GM21360 (cell line): Measurements from ENCODE around the gene ALOX12.

Experiments used
- ATAC-seq: cut with Tn5 transposase; IDR thresholded peaks from one replicate; pipeline ENCODE4 v1.9.1; 2021; ENCODE audit warnings: mild to moderate bottlenecking, moderate library complexity; ENCODE audit not compliant: unreplicated experiment

Gene ALOX12

DNA sequence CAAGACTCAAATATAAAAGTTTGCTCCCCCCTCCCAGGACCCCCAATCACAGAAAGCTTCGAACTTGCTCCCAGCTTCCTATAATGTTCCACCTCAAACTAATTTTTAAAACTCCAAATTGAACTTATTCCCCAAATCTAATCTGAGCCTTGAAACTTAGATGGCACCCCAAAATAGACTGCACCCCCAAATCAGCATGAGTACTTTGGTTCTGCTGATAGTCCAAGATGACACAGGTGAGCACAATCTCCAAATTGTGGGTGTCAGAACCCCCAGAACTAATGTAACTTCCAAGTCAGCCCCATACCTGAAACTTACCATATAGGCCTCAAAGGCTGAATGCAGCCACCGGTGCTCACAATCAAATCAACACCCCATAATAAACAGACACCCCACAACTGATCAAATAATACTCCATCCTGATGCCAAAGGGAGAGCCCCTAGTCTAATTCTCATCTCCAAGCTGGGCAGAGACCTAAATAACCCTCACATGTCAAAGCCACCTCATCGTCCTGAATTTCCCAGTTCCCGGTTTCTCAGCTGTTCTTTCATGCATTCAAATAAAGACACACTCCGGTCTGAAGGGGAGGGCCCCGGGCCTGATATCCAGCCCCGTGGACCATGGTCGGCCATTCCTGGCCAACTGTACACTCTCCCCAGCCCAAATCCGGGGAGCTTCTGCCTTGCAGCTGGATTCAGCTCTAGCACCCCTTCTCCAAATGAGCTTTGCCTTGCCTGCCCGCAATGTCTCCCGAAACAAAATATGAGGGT, 25.2 kb downstream of the ALOX12 start:
- no peak for ATAC-seq

DNA sequence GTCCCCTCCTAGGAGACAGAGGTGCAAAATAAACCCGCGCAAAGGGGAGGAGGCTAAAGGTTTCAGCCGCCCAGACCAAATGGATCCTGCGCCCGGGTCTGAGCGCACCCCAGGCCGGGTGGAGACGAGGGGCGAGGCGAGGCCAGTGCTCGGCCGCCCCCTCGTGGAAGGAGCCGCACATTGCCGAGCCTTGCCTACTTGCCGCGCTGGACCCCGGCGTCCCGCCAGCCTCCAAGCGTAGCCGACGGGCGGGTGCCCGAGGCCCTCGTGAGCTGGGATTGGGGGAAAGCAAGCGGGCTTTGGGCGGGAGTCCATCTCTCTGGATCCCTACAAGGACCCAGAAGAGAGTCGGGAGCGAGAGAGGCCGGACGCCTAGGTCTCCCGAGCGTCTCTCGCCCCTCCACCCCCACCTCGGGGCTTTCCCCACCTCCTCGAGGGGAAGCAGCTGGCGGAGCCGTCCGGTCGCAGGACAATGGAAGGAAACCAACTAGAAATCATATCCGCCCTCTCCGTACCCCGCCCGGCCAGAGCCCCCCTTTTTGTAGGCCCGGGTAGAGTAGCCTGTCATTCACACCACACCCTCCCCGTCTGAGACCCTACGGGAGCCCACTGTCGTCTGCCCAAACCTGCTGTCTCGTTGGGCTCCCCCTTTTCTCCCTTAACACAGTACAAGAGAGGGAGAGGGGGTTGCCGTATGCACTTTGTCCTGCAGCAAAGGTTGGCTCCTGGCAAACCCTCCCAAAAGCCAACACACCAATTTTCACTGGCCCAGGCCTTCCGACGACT, 26.3 kb downstream of the ALOX12 start:
- peak; percentile 69 for ATAC-seq

DNA sequence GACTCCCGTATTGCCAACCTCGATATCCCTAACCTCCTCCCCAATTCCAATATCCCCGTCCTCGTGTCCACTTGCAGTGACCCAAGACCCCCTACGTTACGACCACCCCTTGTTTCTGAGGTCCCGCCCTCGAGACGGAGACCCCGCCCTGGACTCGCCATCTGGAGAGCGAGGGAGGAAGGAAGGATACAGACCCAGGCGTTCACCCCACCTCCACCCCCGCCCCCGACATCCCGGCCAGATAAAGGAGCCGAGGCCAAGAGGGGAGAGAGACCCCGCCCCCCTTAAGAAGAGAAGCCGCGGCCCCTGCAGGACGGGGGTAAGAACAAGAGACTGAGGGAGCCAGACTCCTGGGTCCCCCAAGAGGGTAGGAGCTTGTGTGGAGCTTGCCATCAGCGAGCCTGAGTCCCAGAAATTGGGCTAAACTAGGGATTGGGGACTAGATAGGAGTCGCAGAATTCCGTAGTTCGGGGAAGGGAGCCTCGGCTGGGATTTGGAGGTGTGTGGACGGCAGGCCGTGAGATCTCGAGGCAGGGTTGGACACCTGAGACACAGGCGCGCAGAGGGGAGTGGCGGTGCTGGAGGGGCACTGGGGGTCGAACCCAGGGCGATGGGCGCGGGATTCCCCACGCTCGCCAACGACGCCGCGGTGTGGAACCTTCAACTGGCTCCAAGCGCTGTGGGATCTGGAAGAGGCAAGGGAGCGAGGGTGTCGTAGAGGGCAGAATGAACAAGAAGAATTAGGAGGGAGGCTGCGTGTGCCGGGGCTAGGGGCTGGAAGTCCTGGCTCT, 27.1 kb downstream of the ALOX12 start, which contains the start of gene BCL6B:
Gene BCL6B, plus strand, starts transcription at position 270 of the 791 bp plus-strand sequence. CDS start 622 bp downstream, outside the sequence.
- ATAC-seq: no peak

DNA sequence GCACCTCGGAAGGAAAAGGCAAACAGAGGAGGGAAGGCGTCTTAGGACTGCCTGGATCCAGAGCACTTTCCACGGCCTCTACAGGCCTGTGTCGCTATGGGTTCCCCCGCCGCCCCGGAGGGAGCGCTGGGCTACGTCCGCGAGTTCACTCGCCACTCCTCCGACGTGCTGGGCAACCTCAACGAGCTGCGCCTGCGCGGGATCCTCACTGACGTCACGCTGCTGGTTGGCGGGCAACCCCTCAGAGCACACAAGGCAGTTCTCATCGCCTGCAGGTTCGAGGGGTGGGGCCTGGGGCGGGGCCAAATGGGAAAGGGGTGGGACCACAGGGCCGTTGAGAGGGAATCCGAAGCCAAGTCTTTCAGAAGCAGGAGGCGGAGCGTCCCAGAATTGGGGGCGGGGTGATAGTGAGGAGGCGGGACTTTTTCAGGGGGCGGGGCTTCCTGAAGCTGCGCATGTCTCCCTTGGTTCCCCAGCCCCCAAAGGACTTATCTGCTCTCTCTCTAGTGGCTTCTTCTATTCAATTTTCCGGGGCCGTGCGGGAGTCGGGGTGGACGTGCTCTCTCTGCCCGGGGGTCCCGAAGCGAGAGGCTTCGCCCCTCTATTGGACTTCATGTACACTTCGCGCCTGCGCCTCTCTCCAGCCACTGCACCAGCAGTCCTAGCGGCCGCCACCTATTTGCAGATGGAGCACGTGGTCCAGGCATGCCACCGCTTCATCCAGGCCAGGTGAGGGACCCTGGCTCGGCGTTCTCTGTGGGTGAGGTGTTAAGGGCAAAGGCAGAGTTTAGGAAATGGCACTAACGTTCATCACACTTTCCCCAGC, 27.9 kb downstream of the ALOX12 start:
- ATAC-seq: no peak

DNA sequence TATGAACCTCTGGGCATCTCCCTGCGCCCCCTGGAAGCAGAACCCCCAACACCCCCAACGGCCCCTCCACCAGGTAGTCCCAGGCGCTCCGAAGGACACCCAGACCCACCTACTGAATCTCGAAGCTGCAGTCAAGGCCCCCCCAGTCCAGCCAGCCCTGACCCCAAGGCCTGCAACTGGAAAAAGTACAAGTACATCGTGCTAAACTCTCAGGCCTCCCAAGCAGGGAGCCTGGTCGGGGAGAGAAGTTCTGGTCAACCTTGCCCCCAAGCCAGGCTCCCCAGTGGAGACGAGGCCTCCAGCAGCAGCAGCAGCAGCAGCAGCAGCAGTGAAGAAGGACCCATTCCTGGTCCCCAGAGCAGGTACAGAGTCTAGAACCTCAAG, 28.5 kb downstream of the ALOX12 start:
- no peak for ATAC-seq

DNA sequence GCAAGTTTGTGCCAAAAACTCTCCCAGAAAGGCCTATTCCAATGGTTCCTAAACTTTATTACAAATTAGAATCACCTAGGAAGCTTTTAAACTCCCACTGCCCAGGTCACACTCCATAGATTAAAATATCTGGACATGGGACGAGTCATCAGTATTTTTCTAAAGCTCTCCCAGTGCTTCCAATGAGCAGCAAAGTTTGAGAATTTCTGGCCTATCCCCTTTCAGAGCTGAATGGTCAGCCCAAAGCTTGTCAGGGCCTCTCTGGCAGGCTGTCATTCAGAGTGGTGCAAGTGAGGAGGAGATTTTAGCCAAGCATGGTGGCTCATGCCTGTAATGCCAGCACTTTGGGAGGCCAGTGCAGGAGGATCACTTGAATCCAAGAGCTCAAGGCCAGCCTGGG, 29.4 kb downstream of the ALOX12 start:
- no peak for ATAC-seq

DNA sequence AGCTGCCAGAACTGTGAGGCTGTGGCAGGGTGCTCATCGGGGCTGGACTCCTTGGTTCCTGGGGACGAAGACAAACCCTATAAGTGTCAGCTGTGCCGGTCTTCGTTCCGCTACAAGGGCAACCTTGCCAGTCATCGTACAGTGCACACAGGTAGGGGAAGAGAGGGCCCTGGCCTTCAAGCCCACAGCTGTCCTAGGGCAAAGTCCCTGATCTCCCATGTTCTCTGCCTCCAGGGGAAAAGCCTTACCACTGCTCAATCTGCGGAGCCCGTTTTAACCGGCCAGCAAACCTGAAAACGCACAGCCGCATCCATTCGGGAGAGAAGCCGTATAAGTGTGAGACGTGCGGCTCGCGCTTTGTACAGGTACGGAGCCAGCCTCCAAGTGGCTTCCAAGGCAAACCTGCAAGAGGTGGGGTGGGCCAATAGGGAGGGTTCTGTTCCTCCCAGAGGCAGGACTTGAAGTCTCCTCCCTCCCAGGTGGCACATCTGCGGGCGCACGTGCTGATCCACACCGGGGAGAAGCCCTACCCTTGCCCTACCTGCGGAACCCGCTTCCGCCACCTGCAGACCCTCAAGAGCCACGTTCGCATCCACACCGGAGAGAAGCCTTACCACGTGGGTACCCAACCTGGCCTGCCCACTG, 30.7 kb downstream of the ALOX12 start:
- ATAC-seq: no peak

DNA sequence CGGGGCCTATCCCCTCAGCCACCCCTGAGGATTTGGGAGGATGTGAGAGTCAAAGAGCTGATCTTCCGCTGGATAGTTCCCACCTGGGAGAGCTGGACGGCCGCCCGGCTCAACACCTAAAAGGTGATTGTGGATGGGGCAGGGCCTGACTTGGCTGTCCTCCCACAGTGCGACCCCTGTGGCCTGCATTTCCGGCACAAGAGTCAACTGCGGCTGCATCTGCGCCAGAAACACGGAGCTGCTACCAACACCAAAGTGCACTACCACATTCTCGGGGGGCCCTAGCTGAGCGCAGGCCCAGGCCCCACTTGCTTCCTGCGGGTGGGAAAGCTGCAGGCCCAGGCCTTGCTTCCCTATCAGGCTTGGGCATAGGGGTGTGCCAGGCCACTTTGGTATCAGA, 31.5 kb downstream of the ALOX12 start:
- ATAC-seq: no peak

DNA sequence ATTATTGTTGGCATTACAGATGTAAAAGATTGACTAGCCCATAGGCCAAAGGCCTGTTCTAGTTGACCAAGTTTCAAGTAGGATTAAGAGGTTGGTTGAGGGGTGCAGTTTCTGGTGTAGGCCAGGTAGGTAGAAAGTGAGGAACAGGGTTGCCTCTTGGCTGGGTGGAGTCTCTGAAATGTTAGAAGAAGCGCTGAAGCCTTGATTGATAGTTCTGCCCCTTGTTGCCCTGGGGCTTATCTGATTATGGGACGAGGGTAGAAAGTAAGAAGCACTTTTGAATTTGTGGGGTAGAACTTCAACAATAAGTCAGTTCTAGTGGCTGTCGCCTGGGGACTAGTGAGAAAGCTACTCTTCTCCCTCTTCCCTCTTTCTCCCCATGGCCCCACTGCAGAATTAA, 33.2 kb downstream of the ALOX12 start:
- no peak for ATAC-seq

DNA sequence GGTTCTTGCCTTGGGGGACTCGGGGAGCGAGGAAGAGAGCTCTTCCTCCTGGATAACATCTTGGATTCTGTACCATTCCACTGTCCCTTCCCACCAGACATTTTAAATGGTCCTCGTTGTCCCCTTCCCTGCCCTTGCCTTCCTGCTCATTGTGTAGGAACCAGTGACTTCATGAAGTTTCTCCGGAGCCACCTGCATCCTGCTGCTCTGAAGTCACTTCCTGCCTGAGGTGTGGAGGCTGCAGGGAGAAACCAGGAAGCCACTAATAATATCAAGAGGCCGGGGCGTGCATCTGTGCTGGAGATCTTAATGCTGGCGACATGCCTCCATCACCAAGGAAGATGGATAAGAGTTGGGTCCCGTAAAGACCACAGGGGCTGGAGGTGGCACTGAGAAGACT, 33.8 kb downstream of the ALOX12 start:
- no peak for ATAC-seq

DNA sequence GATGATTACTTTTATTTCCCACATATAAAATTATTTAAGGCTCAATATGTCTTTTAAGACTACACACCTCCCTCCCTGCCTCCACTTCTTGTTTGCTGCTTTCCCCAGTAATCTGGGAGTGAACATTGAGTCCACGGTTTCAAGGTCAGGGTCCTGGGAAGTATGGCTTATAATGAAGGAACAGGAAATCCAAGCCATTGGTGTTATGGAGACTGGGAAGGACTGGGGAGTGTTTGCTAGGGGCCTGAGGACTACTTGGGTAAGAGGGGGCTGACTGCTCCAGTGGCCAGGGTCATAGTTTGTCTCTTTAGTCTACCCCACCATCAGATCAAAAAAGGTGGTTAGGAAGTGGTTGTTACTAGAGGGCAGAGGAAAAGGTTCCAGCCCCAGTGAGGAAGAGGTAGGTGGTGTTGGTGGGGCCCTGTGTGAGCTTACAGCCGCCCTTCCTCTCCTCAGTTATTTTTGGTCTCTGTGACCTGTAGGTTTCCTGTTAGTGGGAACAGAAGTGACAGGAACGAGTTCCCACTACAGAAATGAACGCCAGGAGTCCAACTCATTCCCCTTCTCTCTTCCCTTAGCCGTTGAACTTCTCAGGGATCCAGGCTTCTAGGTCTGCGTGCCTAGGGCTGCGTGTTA, 39.2 kb downstream of the ALOX12 start:
- ATAC-seq: no peak

DNA sequence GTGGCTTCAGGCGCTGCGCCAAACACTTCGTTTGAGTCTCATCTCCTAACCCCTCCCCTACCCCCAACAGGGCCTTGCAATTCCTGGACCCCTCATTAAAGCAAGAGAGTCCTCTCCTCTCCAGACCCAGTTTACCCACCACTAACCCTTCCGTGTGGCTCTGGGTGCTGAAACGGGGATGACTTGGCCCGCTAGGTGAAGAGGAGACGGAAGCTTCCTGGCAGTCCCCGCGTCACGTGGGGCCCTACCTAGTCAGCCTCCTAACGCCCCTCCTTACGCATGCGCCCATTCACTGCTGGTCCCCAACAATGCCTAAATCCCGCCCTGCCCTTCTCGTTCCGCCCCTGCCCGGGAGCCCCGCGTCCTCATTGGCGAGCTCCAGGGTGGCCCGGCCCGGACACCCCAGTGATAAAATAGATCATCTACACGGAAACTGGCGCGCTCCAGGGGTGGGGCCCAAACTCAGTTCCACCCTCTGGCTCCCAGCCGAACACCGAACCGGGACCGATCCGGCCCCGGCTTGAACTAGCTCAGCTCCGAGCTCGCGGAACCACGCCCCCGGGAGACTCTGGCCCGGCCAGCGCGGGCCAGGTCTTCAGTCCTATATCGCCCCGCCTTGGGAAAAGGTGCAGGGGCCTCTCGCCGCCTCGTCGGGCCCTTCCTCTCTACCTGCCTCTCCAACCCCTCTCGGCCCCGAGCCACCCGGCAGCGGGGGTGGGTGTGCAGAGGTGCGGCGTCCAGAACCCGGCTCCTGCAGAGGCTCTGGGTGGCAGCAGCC, 39.9 kb downstream of the ALOX12 start, which contains the start of gene SLC16A13:
Gene SLC16A13, plus strand, starts transcription at position 425 of the 778 bp plus-strand sequence. CDS start 368 bp downstream, outside the sequence.
- peak; percentile 75 for ATAC-seq

DNA sequence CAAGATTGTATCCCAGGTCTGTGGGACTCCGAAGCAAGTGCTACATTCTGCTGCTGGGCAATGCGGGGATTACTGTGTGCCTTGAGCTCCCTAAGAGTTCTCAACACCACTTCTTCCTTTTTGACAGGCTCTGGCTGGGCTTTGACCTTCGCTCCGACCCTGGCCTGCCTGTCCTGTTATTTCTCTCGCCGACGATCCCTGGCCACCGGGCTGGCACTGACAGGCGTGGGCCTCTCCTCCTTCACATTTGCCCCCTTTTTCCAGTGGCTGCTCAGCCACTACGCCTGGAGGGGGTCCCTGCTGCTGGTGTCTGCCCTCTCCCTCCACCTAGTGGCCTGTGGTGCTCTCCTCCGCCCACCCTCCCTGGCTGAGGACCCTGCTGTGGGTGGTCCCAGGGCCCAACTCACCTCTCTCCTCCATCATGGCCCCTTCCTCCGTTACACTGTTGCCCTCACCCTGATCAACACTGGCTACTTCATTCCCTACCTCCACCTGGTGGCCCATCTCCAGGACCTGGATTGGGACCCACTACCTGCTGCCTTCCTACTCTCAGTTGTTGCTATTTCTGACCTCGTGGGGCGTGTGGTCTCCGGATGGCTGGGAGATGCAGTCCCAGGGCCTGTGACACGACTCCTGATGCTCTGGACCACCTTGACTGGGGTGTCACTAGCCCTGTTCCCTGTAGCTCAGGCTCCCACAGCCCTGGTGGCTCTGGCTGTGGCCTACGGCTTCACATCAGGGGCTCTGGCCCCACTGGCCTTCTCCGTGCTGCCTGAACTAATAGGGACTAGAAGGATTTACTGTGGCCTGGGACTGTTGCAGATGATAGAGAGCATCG, 42.4 kb downstream of the ALOX12 start:
- no peak for ATAC-seq

DNA sequence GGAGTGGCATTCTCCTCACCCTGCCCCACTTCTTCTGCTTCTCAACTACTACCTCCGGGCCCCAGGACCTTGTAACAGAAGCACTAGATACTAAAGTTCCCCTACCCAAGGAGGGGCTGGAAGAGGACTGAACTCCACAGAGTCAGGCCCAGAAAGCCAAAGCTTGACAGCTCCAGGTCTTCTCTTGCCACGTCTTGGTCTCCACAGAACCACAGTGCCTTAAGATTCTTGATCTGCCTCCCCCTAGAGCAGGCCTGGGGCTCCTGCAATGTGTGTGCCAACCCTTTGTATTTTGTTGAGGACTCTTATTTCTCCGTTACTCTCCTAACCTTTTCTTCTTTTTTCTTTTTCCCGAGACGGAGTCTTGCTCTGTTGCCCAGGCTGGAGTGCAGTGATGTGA, 44.0 kb downstream of the ALOX12 start:
- ATAC-seq: no peak

DNA sequence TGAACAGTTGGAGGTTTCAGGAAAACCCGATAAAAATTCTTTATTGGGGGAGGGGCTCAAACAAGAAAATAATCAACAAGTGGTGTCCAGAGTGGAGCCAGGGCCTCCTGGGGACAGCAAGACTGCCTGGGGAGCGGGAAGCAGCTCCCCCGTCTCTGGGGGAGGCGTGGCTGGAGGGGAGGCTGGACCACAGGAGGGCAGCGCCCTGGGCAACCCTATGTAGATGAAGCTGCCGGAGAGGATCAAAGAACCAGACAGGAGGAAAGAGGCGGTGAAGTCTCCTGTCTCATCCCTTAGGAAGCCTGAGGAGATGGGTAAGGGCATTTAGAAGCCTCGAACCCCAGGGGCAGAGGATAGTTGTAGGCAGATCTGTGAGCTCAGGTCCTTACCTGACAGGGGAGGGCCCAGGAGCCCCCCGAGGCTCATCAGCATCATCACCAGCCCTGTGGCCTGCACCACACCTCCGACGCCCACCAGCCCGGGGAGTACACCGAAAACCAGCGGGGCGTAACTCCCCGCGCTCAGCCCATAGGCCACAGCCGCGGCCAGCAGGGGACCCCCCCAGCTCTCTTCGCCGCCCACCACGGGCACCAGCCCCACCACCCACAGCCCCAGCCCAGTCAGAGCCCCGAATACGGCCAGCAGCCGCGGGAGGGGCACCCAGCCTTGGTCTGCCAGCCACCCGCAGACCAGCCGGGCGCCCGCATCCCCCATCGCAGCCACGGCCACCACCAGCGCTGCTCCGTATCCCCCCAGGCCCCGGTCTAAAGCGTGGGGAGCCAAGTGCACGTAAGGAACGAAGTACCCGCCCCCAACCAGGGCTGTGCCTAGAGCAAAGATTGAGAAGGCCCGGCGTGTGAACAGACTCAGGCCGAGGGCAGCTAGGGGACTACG, 46.0 kb downstream of the ALOX12 start:
- no peak for ATAC-seq

DNA sequence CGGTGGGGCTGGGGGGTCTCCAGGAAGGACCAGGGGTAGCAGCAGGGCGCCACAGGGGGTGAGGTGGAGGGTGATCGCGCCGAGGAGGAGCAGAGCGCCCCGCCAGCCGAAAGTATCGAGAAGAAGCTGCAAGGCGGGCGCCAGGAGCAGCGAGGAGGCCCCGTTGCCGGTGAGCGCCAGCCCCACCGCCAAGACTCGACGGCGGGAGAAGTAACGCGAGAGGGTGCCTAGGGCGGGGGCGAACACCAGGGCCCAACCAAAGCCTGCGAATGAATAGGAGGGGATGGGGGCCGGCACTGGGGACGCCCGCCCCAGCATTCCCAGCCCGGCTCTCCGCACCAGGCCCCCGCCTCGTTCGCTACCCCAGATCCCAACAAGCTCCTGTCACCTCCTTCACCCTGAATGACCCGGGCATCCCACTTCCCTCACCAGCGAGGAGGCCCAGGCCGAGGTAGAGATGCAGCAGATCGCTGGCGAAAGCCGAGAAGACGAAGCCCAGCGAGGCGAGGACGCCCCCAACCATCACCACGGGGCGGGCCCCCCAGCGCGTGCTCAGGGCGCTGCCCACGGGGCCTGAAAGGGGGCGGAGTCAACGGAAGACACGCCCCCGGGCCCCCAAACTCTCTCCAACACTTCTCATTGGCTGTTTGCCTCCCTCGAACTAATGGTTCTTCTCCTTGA, 46.8 kb downstream of the ALOX12 start:
- ATAC-seq: no peak
